SK-N-MC (cell line): ENCODE measurements around the gene PRSS12.

Experiments
- DNase-seq: peaks from one replicate; pipeline ENCODE4 v3.0.0-alpha.2; 2011; ENCODE audit warnings: low read depth, low spot score
- H3K27ac ChIP-seq: fragments of 200-600 bp; sonication (generic); 2 replicates; pipeline ENCODE4 v1.5.1; 2016; ENCODE audit warnings: mixed run types
- H3K36me3 ChIP-seq: fragments of 200-600 bp; sonication (generic); 2 replicates; pipeline ENCODE4 v1.6.1; 2017; ENCODE audit warnings: antibody characterized with exemption, low read length, mixed read lengths; ENCODE audit not compliant: insufficient read depth
- H3K4me3 ChIP-seq: fragments of 200-600 bp; sonication (generic); 2 replicates; pipeline ENCODE4 v1.5.1; 2016
- H3K9ac ChIP-seq: fragments of 200-600 bp; sonication (generic); 2 replicates; pipeline ENCODE4 v1.8.0; 2017; ENCODE audit warnings: mixed run types, mixed read lengths; ENCODE audit not compliant: insufficient read length
- H3K9me3 ChIP-seq: fragments of 200-600 bp; sonication (generic); 2 replicates; pipeline ENCODE4 v1.6.1; 2017; ENCODE audit warnings: low read depth, mild to moderate bottlenecking, antibody characterized with exemption, low read length, moderate library complexity, mixed read lengths
- EZH2 ChIP-seq: fragments of 200-600 bp; sonication (generic); IDR thresholded peaks from one replicate; pipeline ENCODE4 v1.6.1; 2017; ENCODE audit warnings: antibody characterized with exemption
- FOXP2 ChIP-seq: optimal IDR thresholded peaks from 2 replicates; pipeline ENCODE3; 2011; ENCODE audit warnings: mild to moderate bottlenecking, moderate library complexity; ENCODE audit not compliant: insufficient read depth; ENCODE audit errors: extremely low read length, control extremely low read depth
- POLR2AphosphoS5 ChIP-seq: IDR thresholded peaks from 2 replicates; pipeline ENCODE4 v1.6.1; 2012; ENCODE audit warnings: mild to moderate bottlenecking, low read depth, low read length, borderline replicate concordance

The PRSS12 gene

DNA sequence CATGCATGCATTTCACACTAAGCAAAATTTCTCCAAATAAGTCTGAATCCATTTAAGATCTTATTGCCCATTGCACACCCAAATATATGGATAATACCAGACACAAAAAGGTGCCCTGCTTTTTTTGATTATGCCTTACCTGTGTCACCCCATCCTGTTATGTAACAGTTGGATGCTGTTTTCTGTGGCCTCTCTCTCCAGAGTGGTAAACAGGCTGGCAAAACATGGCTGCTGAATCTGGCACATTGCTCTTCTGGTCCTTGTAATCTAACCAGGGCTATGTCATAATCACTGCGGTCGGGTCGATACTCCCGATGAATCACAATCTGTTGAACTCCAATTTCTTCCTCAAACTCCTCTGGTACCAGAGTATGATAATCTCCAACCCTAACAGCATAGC is 70.1 kb downstream of the PRSS12 start:
- TF ChIP-seq POLR2AphosphoS5 (no peak; the same call in 1 of the 2 replicates), EZH2 (no peak), FOXP2 (no peak)
- no peak overlapping the region for H3K27ac ChIP-seq
- peaks cover 30% of the 10 kb centered on the region for H3K36me3 ChIP-seq
- H3K9me3 ChIP-seq = no peaks in the 10 kb centered on the region
- no peak overlapping the region for H3K9ac ChIP-seq
- H3K4me3 ChIP-seq = no peak overlapping the region
- no peak for DNase-seq

DNA sequence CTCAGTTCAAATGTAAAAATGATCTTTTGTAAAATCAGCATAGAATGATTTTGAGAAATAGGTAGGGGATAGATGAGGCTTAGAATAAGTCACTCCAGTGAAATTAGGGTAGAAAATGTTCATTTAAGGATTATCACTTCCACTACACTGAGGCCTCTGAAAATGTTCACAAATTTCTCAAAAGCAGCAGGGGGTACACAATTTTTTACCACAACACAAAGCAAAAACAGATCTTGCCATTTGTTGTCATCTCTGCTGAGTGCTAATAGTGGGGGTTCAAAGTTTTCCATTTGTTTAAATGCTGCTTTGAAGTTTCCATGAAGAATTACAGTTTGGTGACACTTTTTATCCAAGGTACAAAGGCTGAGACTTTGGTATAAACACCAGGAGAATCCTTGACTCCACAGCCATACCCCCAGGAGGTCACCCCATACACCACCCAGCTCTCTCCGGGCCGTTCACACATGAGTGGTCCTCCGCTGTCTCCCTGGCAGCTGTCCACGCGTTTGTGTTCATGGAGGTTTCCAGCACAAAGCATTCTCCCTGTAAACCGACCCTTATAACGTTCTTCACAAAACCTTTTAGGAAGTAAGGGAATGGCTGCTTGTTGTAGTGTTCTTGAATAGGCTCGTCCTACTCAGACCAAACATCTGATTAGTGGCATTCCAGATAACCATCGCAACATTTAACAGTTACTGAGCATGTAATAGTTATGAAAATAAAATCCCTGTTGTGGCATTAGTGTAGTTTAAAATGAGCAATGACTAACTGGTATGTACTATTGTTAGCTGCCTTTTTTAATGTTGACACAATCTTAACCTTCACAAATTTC is 71.0 kb downstream of the PRSS12 start:
- Histone ChIP-seq H3K36me3 (peaks cover 30% of the 10 kb centered on the region), H3K9me3 (no peaks in the 10 kb centered on the region), H3K27ac (peak overlapping the region; percentile 72), H3K9ac (no peak overlapping the region), H3K4me3 (no peak overlapping the region)
- TF ChIP-seq EZH2 (no peak), FOXP2 (no peak), POLR2AphosphoS5 (peak; percentile 25)
- DNase-seq = no peak

DNA sequence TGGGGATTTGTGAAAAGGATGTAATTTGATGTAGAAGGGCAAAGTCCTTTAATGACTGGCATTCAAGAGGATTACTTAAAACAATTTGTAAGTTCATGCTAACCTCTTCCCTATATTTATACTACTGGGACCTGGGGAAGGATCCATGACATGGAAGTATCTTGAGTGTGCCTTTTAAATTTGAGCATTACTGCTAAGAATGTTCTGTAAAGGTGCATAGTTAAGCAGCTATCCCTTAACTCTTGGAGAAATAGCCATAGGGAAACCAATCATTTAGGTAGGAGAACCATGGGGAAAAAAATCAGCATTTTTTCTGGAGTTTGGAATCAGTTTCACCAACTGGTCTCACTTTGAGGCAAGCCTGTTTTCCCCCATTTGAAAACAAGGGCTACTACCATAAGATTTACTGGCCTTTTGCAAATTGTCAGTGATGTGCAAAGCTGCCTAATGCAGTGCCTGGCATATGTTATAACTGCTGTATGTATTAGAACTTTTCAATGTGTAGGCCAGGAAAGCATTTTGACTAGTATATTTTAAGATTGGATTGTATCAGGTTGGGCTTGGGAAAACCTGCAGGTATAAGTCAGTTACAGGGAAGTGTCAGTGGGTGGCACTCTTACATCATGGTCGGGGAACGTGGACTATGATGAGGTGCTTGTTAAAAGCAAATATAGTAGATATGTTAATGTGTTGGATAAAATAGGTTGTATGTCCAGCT is 72.1 kb downstream of the PRSS12 start:
- Histone ChIP-seq H3K36me3 (peaks cover 30% of the 10 kb centered on the region), H3K27ac (peak overlapping the region; percentile 77), H3K4me3 (peak overlapping the region; percentile 90), H3K9ac (peak overlapping the region; percentile 90), H3K9me3 (no peaks in the 10 kb centered on the region)
- no peak for TF ChIP-seq EZH2
- peak; percentile 34; the same call in 1 of the 2 replicates for TF ChIP-seq POLR2AphosphoS5
- no peak for DNase-seq

DNA sequence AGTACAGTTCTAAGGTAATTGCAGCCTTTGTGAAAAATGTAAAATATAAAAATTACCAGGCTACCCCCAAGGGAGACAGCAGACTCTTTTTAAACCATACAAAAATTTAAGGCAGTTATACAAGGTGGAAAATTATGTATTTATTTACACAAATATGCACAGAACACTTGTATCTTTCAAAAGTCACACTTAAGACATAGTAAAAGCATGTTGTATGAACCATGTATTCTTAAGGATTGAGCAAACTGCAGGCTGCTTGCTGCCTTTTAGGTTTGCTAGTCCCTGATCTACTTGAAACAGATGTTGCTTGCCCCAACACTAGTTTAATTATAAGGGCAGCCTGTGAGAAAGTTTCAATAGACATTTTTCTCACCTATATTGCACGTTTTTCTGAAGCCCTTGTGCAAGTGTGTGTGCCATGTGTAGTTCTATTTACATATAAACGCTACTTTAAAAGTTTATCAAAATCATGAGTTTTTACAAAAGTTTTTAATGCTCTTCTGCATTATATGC is 72.8 kb downstream of the PRSS12 start:
- Histone ChIP-seq H3K9me3 (no peaks in the 10 kb centered on the region), H3K27ac (peak overlapping the region; percentile 77; the same call in 1 of the 2 replicates), H3K4me3 (peak overlapping the region; percentile 90), H3K36me3 (peaks cover 30% of the 10 kb centered on the region), H3K9ac (peak overlapping the region; percentile 90)
- no peak for DNase-seq
- TF ChIP-seq EZH2 (no peak), FOXP2 (no peak), POLR2AphosphoS5 (no peak)

DNA sequence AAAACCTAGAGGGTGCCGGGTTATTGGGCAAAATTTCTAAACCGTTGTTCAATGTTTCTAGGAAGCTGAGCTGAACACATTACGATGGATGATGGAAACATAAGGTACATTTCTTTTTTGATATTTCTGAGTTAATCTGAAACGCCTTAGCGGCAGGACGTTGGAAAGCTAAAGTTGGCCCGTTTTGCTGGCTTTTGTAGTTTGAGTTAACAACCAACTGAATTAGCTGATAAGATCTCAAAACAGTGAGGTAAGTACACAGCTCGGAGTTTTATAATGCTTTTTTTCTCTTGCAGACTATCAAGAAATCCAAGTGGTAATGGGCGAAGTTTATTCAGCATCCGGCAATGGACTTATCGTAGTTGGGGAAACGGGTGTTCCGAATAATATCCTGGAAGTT is 73.5 kb downstream of the PRSS12 start:
- Histone ChIP-seq H3K27ac (peak overlapping the region; percentile 77), H3K4me3 (peak overlapping the region; percentile 90), H3K9ac (peak overlapping the region; percentile 90), H3K36me3 (peaks cover 30% of the 10 kb centered on the region), H3K9me3 (no peaks in the 10 kb centered on the region)
- no peak for TF ChIP-seq FOXP2
- TF ChIP-seq EZH2 = no peak
- no peak for TF ChIP-seq POLR2AphosphoS5
- no peak for DNase-seq

GRCh38 chr4:118278473-118279274 is 74.1 kb downstream of the PRSS12 start:
- peak overlapping the region; percentile 90 for H3K4me3 ChIP-seq
- TF ChIP-seq EZH2 (no peak), POLR2AphosphoS5 (peak; percentile 98), FOXP2 (no peak)

GRCh38 chr4:118277243-118277642 is 75.6 kb downstream of the PRSS12 start:
- peaks cover 30% of the 10 kb centered on the region for H3K36me3 ChIP-seq
- TF ChIP-seq FOXP2 (no peak), EZH2 (no peak), POLR2AphosphoS5 (no peak)
- DNase-seq = no peak
- H3K9ac ChIP-seq = no peak overlapping the region
- no peaks in the 10 kb centered on the region for H3K9me3 ChIP-seq
- H3K4me3 ChIP-seq = no peak overlapping the region
- no peak overlapping the region for H3K27ac ChIP-seq

More at GRCh38 chr4:118278473-118279274, 74.1 kb downstream of the PRSS12 start:
- no peak for DNase-seq
- Histone ChIP-seq H3K27ac (peak overlapping the region; percentile 77), H3K9ac (peak overlapping the region; percentile 90), H3K9me3 (no peaks in the 10 kb centered on the region), H3K36me3 (peaks cover 30% of the 10 kb centered on the region)

- H3K36me3 ChIP-seq = peaks cover 26% of the 10 kb centered on the region
- no peak overlapping the region for H3K9ac ChIP-seq
- DNase-seq = no peak
- TF ChIP-seq EZH2 (no peak), POLR2AphosphoS5 (no peak), FOXP2 (no peak)
- H3K4me3 ChIP-seq = no peak overlapping the region
- H3K27ac ChIP-seq = no peak overlapping the region
- no peaks in the 10 kb centered on the region for H3K9me3 ChIP-seq
Measured at GRCh38 chr4:118276580-118276979, 76.2 kb downstream of the PRSS12 start.
